DND-41 (cell line): ENCODE data around the gene LRRC74A.

Source experiments
- ATAC-seq: fragments of 200-7000 bp; cut with Tn5 transposase; 3 replicates; pipeline ENCODE4 v1.9.1; 2021; ENCODE audit warnings: low read depth; ENCODE audit not compliant: insufficient read depth
- DNase-seq: peaks from one replicate; pipeline ENCODE4 v3.0.0-alpha.2; 2020
- H2AFZ ChIP-seq: 2 replicates; pipeline ENCODE4 v1.6.0; 2012; ENCODE audit warnings: low read depth, low read length
- H3K27ac ChIP-seq: 2 replicates; pipeline ENCODE4 v1.5.1; 2012; ENCODE audit warnings: low read length, inconsistent platforms
- H3K27me3 ChIP-seq: fragments of 200-600 bp; sonication (generic); 2 replicates; pipeline ENCODE4 v1.6.0; 2012; ENCODE audit warnings: low read length, mild to moderate bottlenecking, inconsistent platforms; ENCODE audit not compliant: insufficient read depth, poor library complexity
- H3K36me3 ChIP-seq: 2 replicates; pipeline ENCODE4 v1.5.1; 2012; ENCODE audit warnings: low read length, inconsistent platforms; ENCODE audit not compliant: insufficient read depth
- H3K4me1 ChIP-seq: 2 replicates; pipeline ENCODE4 v1.5.1; 2012; ENCODE audit warnings: mild to moderate bottlenecking, low read length; ENCODE audit not compliant: insufficient read depth
- H3K4me2 ChIP-seq: 2 replicates; pipeline ENCODE4 v1.6.0; 2012; ENCODE audit warnings: mild to moderate bottlenecking, moderate library complexity, low read length, inconsistent platforms; ENCODE audit not compliant: insufficient read depth
- H3K4me3 ChIP-seq, 2 experiments: fragments of 200-600 bp in 1 of 2; shearing (Covaris generic) in 1 of 2; 2 replicates each; pipeline ENCODE4 v1.5.1; 2012 to 2016; ENCODE audit warnings: inconsistent platforms in 2 of 2, low read length in 2 of 2, mild to moderate bottlenecking in 2 of 2, low read depth in 1 of 2, moderate library complexity in 1 of 2
- H3K79me2 ChIP-seq: 2 replicates; pipeline ENCODE4 v1.6.0; 2012; ENCODE audit warnings: low read length, inconsistent platforms; ENCODE audit not compliant: insufficient read depth
- H3K9ac ChIP-seq: 2 replicates; pipeline ENCODE4 v1.6.0; 2012; ENCODE audit warnings: low read depth, mild to moderate bottlenecking, inconsistent platforms, low read length, moderate library complexity
- H3K9me3 ChIP-seq: 2 replicates; pipeline ENCODE4 v1.5.1; 2012; ENCODE audit warnings: low read length, moderate library complexity, mild to moderate bottlenecking, inconsistent platforms; ENCODE audit not compliant: insufficient read depth, severe bottlenecking
- H4K20me1 ChIP-seq: 2 replicates; pipeline ENCODE4 v1.6.0; 2012; ENCODE audit warnings: low read length; ENCODE audit not compliant: insufficient read depth
- EZH2 ChIP-seq: IDR thresholded peaks from 3 replicates; pipeline ENCODE4 v1.6.1; 2012; ENCODE audit warnings: borderline replicate concordance, low read depth, mild to moderate bottlenecking, moderate library complexity, low read length, inconsistent platforms; ENCODE audit not compliant: severe bottlenecking
- TF ChIP-seq, protein P1 (sequence below): IDR thresholded peaks from 2 replicates; pipeline ENCODE4 v1.5.1; 2012; ENCODE audit warnings: borderline replicate concordance, low read length, moderate library complexity, mild to moderate bottlenecking; ENCODE audit not compliant: poor library complexity, severe bottlenecking; ENCODE audit errors: extremely low read depth

The LRRC74A gene

DNA sequence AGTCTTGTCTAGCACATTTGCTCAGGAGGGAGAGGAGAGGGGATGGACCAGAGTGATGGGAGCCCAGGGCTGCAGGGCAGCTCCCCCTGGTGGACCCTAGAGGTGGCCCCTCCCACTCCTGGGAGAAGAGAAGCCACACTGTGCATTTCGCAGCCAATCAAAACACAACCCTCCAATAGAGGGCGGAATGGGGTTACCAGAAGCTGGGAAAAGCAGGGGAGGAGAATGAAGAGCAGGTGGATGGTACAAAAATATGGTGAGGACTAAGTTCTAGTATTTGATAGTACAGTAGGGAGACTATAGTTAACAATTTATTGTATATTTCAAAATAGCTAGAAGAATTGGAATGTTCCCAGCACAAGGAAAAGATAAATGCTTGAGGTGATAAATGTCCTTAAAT, 41.3 kb upstream of the LRRC74A start:
- ATAC-seq (peak; percentile 90), DNase-seq (peak; percentile 65)
- TF ChIP-seq, protein P1, sequence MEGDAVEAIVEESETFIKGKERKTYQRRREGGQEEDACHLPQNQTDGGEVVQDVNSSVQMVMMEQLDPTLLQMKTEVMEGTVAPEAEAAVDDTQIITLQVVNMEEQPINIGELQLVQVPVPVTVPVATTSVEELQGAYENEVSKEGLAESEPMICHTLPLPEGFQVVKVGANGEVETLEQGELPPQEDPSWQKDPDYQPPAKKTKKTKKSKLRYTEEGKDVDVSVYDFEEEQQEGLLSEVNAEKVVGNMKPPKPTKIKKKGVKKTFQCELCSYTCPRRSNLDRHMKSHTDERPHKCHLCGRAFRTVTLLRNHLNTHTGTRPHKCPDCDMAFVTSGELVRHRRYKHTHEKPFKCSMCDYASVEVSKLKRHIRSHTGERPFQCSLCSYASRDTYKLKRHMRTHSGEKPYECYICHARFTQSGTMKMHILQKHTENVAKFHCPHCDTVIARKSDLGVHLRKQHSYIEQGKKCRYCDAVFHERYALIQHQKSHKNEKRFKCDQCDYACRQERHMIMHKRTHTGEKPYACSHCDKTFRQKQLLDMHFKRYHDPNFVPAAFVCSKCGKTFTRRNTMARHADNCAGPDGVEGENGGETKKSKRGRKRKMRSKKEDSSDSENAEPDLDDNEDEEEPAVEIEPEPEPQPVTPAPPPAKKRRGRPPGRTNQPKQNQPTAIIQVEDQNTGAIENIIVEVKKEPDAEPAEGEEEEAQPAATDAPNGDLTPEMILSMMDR, result peak; percentile 78
- TF ChIP-seq EZH2, result no peak
- Histone ChIP-seq H3K36me3 (peaks cover 75% of the 10 kb centered on the region), H3K9me3 (no peaks in the 10 kb centered on the region), H3K9ac (no peak overlapping the region), H3K27ac (no peak overlapping the region), H3K4me3 (no peak overlapping the region), H3K27me3 (no peaks in the 10 kb centered on the region), H3K4me2 (no peak overlapping the region), H2AFZ (no peak overlapping the region), H3K4me1 (no peaks in the 10 kb centered on the region), H4K20me1 (peaks cover 8% of the 10 kb centered on the region), H3K79me2 (no peaks in the 10 kb centered on the region)

DNA sequence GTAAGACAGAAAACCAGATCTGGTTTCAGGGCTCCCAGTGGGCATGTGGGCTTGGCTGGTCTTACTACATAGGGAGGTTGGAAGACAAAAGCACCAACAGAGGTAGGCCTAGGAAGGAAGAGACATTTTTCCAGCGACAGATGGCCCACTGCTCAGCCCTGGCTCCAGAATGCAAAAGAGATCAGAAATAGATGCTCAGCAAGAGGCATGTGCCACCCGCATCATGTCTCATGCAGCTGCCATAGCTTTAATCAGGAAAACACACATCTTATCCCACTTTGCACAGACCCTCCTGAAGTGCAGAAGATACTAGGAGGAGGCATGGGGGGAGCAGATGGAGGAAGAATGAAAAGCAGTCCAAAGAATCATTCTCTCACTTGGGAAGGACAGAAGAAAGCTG, 39.6 kb upstream of the LRRC74A start:
- no peak overlapping the region for H2AFZ ChIP-seq
- no peaks in the 10 kb centered on the region for H3K9me3 ChIP-seq
- no peak overlapping the region for H3K4me3 ChIP-seq
- no peak for ATAC-seq
- H3K27me3 ChIP-seq, result no peaks in the 10 kb centered on the region
- TF ChIP-seq EZH2, result no peak
- TF ChIP-seq, protein P1, result no peak
- no peak overlapping the region for H3K9ac ChIP-seq
- H4K20me1 ChIP-seq, result peaks cover 8% of the 10 kb centered on the region
- H3K4me1 ChIP-seq, result no peaks in the 10 kb centered on the region
- H3K36me3 ChIP-seq, result peaks cover 84% of the 10 kb centered on the region
- H3K4me2 ChIP-seq, result no peak overlapping the region
- H3K79me2 ChIP-seq, result no peaks in the 10 kb centered on the region
- no peak for DNase-seq
- H3K27ac ChIP-seq, result no peak overlapping the region

DNA sequence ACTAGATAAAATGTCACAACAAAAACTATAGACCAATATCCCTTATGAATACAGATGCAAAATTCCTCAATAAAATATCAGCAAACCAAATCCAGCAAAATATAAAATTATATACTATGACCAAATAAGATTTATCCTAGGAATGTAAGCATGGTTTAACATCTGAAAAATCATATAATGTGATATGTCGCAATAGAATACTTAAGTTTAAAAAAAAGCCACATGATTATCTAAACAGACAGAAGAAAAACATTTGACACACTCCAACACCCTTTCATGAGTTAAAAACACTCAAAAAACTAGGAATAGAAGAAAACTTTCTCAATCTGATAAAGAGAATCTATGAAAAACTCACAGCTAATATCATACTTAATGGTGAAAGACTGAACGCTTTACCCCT, 33.8 kb upstream of the LRRC74A start:
- no peaks in the 10 kb centered on the region for H3K79me2 ChIP-seq
- no peak overlapping the region for H3K9ac ChIP-seq
- TF ChIP-seq, protein P1, result no peak
- no peak for TF ChIP-seq EZH2
- no peaks in the 10 kb centered on the region for H4K20me1 ChIP-seq
- no peak overlapping the region for H2AFZ ChIP-seq
- ATAC-seq (no peak), DNase-seq (no peak)
- H3K4me1 ChIP-seq, result no peaks in the 10 kb centered on the region
- no peak overlapping the region for H3K4me3 ChIP-seq
- peaks cover 3% of the 10 kb centered on the region for H3K9me3 ChIP-seq
- H3K27ac ChIP-seq, result no peak overlapping the region
- H3K27me3 ChIP-seq, result no peaks in the 10 kb centered on the region
- H3K36me3 ChIP-seq, result peaks cover 64% of the 10 kb centered on the region
- H3K4me2 ChIP-seq, result no peak overlapping the region

DNA sequence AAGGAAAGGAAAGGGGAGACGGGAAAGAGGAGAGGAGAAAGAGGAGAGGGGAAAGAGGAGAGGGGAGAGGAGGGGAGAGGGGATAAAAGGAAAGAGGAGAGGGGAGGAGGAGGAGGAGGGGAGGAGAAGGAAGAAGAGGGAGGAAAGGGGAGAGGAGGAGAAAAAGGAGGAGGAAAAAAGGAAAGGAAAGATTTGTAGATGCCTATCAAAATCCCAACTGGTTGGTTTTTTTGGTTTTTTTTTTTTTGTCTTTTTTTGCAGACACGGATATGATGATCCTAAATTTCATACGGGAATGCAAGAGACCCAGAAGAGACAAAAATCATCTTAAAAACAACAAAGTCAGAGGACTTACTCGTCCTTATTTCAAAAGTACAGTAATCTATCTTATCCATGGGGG, 32.9 kb upstream of the LRRC74A start:
- no peak for ATAC-seq
- TF ChIP-seq, protein P1, result no peak
- TF ChIP-seq EZH2, result no peak
- H3K36me3 ChIP-seq, result peaks cover 64% of the 10 kb centered on the region

More for the DNA sequence above, 32.9 kb upstream of the LRRC74A start:
- Histone ChIP-seq H2AFZ (no peak overlapping the region), H3K79me2 (no peaks in the 10 kb centered on the region), H3K4me2 (no peak overlapping the region), H3K27me3 (no peaks in the 10 kb centered on the region), H3K9ac (no peak overlapping the region), H3K9me3 (peaks cover 3% of the 10 kb centered on the region), H3K27ac (no peak overlapping the region), H3K4me1 (no peaks in the 10 kb centered on the region), H4K20me1 (no peaks in the 10 kb centered on the region), H3K4me3 (no peak overlapping the region)
- no peak for DNase-seq
